ENCODE results near the gene NAV1. TPM values are rescaled to one million over a fixed set of nuclear protein-coding genes. Genes with fewer than 3 reads are reported as not detected.

The NAV1 gene
- total RNA-seq, 4 donors from 2014 or later = 11.4 to 35.8 (median 18.0) TPM

- Histone ChIP-seq H3K4me3 (no peak overlapping the region), H3K9me3 (no peaks in the 10 kb centered on the region), H3K36me3 (no peaks in the 10 kb centered on the region), H3K27ac (peak overlapping the region in 1 of 4 donors; percentile 32), H3K27me3 (no peaks in the 10 kb centered on the region), H3K4me1 (peaks cover 0 to 60% (median 27%) of the 10 kb centered on the region in 3 donors)
- WGBS, 2 donors (ENCODE audit: low coverage in 1 of 2) = 58 to 100% methylated on average over 1 to 4 of the region's 9 CpGs
- TF ChIP-seq EP300 (IDR thresholded peaks at IDR 0.05) (no peak), POLR2A (IDR thresholded peaks at IDR 0.05) (no peak), CTCF (IDR thresholded peaks at IDR 0.05) (no peak), POLR2AphosphoS5 (IDR thresholded peaks at IDR 0.05) (no peak)
- no peak for ATAC-seq
These were observed 16.6 kb downstream of the NAV1 start for GRCh38 chr1:201555593-201555945.

GRCh38 chr1:201556841-201557571 lies 18.1 kb downstream of the NAV1 start:
- ATAC-seq = no peak
- Histone ChIP-seq H3K27ac (no peak overlapping the region), H3K4me1 (peaks cover 0 to 67% (median 27%) of the 10 kb centered on the region in 3 donors), H3K27me3 (no peaks in the 10 kb centered on the region), H3K4me3 (no peak overlapping the region), H3K36me3 (no peaks in the 10 kb centered on the region), H3K9me3 (no peaks in the 10 kb centered on the region)
- WGBS, 2 donors (ENCODE audit: low coverage in 1 of 2) = 50 to 57% methylated on average over 2 of the region's 5 CpGs
- no peak for TF ChIP-seq EP300 (IDR thresholded peaks at IDR 0.05)
- TF ChIP-seq POLR2AphosphoS5 (IDR thresholded peaks at IDR 0.05) = no peak
- no peak for TF ChIP-seq CTCF (IDR thresholded peaks at IDR 0.05)
- TF ChIP-seq POLR2A (IDR thresholded peaks at IDR 0.05) = no peak

GRCh38 chr1:201557572-201557958 lies 18.6 kb downstream of the NAV1 start:
- H3K27me3 ChIP-seq = no peaks in the 10 kb centered on the region
- 60 to 73% methylated on average over 2 to 7 of the region's 7 CpGs for WGBS, 2 donors (ENCODE audit: low coverage in 1 of 2)
- no peaks in the 10 kb centered on the region for H3K36me3 ChIP-seq
- H3K4me1 ChIP-seq = peaks cover 0 to 66% (median 31%) of the 10 kb centered on the region in 3 donors
- H3K4me3 ChIP-seq = no peak overlapping the region
- TF ChIP-seq CTCF (IDR thresholded peaks at IDR 0.05) (no peak), EP300 (IDR thresholded peaks at IDR 0.05) (no peak), POLR2AphosphoS5 (IDR thresholded peaks at IDR 0.05) (no peak), POLR2A (IDR thresholded peaks at IDR 0.05) (no peak)
- no peak for ATAC-seq
- H3K27ac ChIP-seq = no peak overlapping the region
- no peaks in the 10 kb centered on the region for H3K9me3 ChIP-seq

- Histone ChIP-seq H3K4me1 (peaks cover 0 to 59% (median 15%) of the 10 kb centered on the region in 3 donors), H3K27me3 (no peaks in the 10 kb centered on the region), H3K36me3 (no peaks in the 10 kb centered on the region), H3K4me3 (no peak overlapping the region), H3K27ac (no peak overlapping the region), H3K9me3 (no peaks in the 10 kb centered on the region)
- 14% methylated on average over 12 of the region's 13 CpGs; no CpG with 5 or more reads in 1 of the 2 donors for WGBS, 2 donors (ENCODE audit: low coverage in 1 of 2)
- ATAC-seq = peak; percentile 70
- no peak for TF ChIP-seq EP300 (IDR thresholded peaks at IDR 0.05)
- TF ChIP-seq POLR2A (IDR thresholded peaks at IDR 0.05) = no peak
- peak; percentile 41 for TF ChIP-seq POLR2AphosphoS5 (IDR thresholded peaks at IDR 0.05)
- TF ChIP-seq CTCF (IDR thresholded peaks at IDR 0.05) = peak in 3 of 4 experiments; percentile 97 to 99 (median 98)
These were observed 20.8 kb downstream of the NAV1 start for GRCh38 chr1:201559679-201560162.
